HCT116 (cell line): ENCODE results near the gene C5orf63. TPM values are rescaled to one million over a fixed set of nuclear protein-coding genes. Genes with fewer than 3 reads are reported as not detected.

Experiments used
- ATAC-seq: fragments of 200-7000 bp; cut with Tn5 transposase; 2 replicates; pipeline ENCODE4 v1.9.1; 2020; ENCODE audit warnings: mild to moderate bottlenecking, moderate library complexity
- BruUV-seq: library from RNA; stranded (reverse); fragments of 400-500 nt; replicated peaks from 2 replicates; lab custom pipeline; 2021; lab: Mats Ljungman, UMichigan
- CTCF ChIA-PET: fragments of 300-600 bp; sonication (Branson Sonifier 250); formaldehyde crosslinking; loops from one replicate; lab custom pipeline; 2021; ENCODE audit warnings: antibody characterized with exemption; lab: Charles Lee
- POLR2A ChIA-PET: fragments of 300-600, 350-600 bp; sonication (Branson Sonifier 250); formaldehyde crosslinking; loops from one replicate; lab custom pipeline; 2021; ENCODE audit warnings: antibody characterized with exemption; lab: Charles Lee
- RAD21 ChIA-PET, 2 experiments: fragments of 300-600 bp; sonication (Branson Sonifier 250); formaldehyde crosslinking; loops; one replicate each; lab custom pipeline; 2023; ENCODE audit warnings: low total read pairs in 2 of 2; ENCODE audit not compliant: uncharacterized antibody in 2 of 2, unreplicated experiment in 2 of 2, low non-redundant PET in 1 of 2; lab: Charles Lee
- DNase-seq: peaks from one replicate; pipeline ENCODE4 v3.0.0-alpha.2; 2010; ENCODE audit warnings: low read depth, low spot score
- H2AFZ ChIP-seq: fragments of 200-600 bp; shearing (Covaris generic), sonication (generic); 2 replicates; pipeline ENCODE4 v1.6.1; 2017; ENCODE audit warnings: low read depth, mixed run types, mixed read lengths, antibody characterized with exemption, low read length; ENCODE audit not compliant: poor library complexity, severe bottlenecking
- H3K27ac ChIP-seq: 2 replicates; pipeline ENCODE4 v1.5.1; 2012; ENCODE audit warnings: low read depth, low read length
- H3K27me3 ChIP-seq: fragments of 200-600 bp; sonication (generic); 2 replicates; pipeline ENCODE4 v1.6.1; 2016; ENCODE audit warnings: mixed run types, low read length, mixed read lengths; ENCODE audit not compliant: insufficient read depth
- H3K36me3 ChIP-seq, 2 experiments: fragments of 200-500 bp in 1 of 2; fragments of 200-600 bp in 1 of 2; sonication (Bioruptor generic) in 1 of 2; sonication (generic) in 1 of 2; 2 replicates each; pipeline versions ENCODE4 v1.5.1 to v1.6.1; 2014 to 2016; ENCODE audit warnings: low read length in 2 of 2, inconsistent platforms in 1 of 2, mixed read lengths in 1 of 2, mixed run types in 1 of 2; ENCODE audit not compliant: insufficient read depth in 2 of 2, control insufficient read depth in 1 of 2
- H3K4me1 ChIP-seq, 2 experiments: fragments of 200-600 bp in 1 of 2; sonication (generic) in 1 of 2; 2 replicates each; pipeline versions ENCODE4 v1.5.1 to v1.6.1; 2012 to 2017; ENCODE audit warnings: low read length in 2 of 2, inconsistent platforms in 1 of 2, mild to moderate bottlenecking in 1 of 2, mixed read lengths in 1 of 2, mixed run types in 1 of 2, moderate library complexity in 1 of 2; ENCODE audit not compliant: insufficient read depth in 2 of 2, control insufficient read depth in 1 of 2
- H3K4me2 ChIP-seq: fragments of 200-600 bp; sonication (generic); 2 replicates; pipeline ENCODE4 v1.6.1; 2017; ENCODE audit warnings: mixed run types, low read length, mixed read lengths
- H3K4me3 ChIP-seq, 2 experiments: fragments of 200-600 bp in 1 of 2; sonication (generic) in 1 of 2; replicated peaks in 1 of 2; 2 replicates each; pipeline ENCODE4 v1.5.1; 2011 to 2016; ENCODE audit warnings: low read length in 2 of 2, control low read depth in 1 of 2, low read depth in 1 of 2, mild to moderate bottlenecking in 1 of 2, mixed read lengths in 1 of 2, mixed run types in 1 of 2
- H3K79me2 ChIP-seq: fragments of 200-600 bp; sonication (generic); 2 replicates; pipeline ENCODE4 v1.6.1; 2017; ENCODE audit warnings: mild to moderate bottlenecking, mixed run types, low read length, moderate library complexity, mixed read lengths; ENCODE audit not compliant: insufficient read depth
- H3K9ac ChIP-seq: fragments of 200-600 bp; sonication (generic); 2 replicates; pipeline ENCODE4 v1.6.1; 2016; ENCODE audit warnings: low read length, mixed read lengths
- H3K9me2 ChIP-seq: fragments of 200-600 bp; sonication (generic), shearing (Covaris generic); 2 replicates; pipeline ENCODE4 v1.6.1; 2017; ENCODE audit warnings: mixed run types, mild to moderate bottlenecking, moderate library complexity; ENCODE audit not compliant: insufficient read depth
- H3K9me3 ChIP-seq, 2 experiments: fragments of 200-500 bp in 1 of 2; fragments of 200-600 bp in 1 of 2; sonication (Bioruptor generic) in 1 of 2; sonication (generic) in 1 of 2; 2 replicates each; pipeline ENCODE4 v1.6.1; 2014 to 2017; ENCODE audit warnings: low read length in 2 of 2, mixed read lengths in 2 of 2, inconsistent platforms in 1 of 2, low read depth in 1 of 2, mild to moderate bottlenecking in 1 of 2, mixed run types in 1 of 2, moderate library complexity in 1 of 2; ENCODE audit not compliant: control insufficient read depth in 1 of 2, insufficient read depth in 1 of 2
- H4K20me1 ChIP-seq: fragments of 200-600 bp; sonication (generic), shearing (Covaris generic); 2 replicates; pipeline ENCODE4 v1.6.1; 2017; ENCODE audit warnings: mixed run types, mild to moderate bottlenecking, moderate library complexity; ENCODE audit not compliant: insufficient read depth
- ATF3 ChIP-seq: IDR thresholded peaks from 2 replicates; pipeline ENCODE4 v1.6.1; 2012
- CBX3 ChIP-seq: IDR thresholded peaks from 2 replicates; pipeline ENCODE4 v1.6.1; 2012; ENCODE audit warnings: low read depth
- CEBPB ChIP-seq: IDR thresholded peaks from 2 replicates; pipeline ENCODE4 v1.6.1; 2012; ENCODE audit warnings: low read depth
- CTCF ChIP-seq, 3 experiments: fragments of 200-600 bp in 1 of 3; sonication (generic) in 1 of 3; IDR thresholded peaks in 2 of 3; conservative IDR thresholded peaks in 1 of 3; 2 replicates each; pipeline ENCODE4 v1.5.1; 2012 to 2017; ENCODE audit warnings: low read depth in 2 of 3, low read length in 2 of 3, antibody characterized with exemption in 1 of 3, borderline replicate concordance in 1 of 3, control low read depth in 1 of 3, mild to moderate bottlenecking in 1 of 3, mixed read lengths in 1 of 3, mixed run types in 1 of 3, moderate library complexity in 1 of 3; ENCODE audit not compliant: insufficient read depth in 1 of 3
- EGR1 ChIP-seq: IDR thresholded peaks from 2 replicates; pipeline ENCODE4 v1.6.1; 2012; ENCODE audit warnings: low read depth
- EZH2 ChIP-seq: fragments of 200-600 bp; sonication (generic); IDR thresholded peaks from 2 replicates; pipeline ENCODE4 v1.6.1; 2017; ENCODE audit warnings: antibody characterized with exemption, mixed run types
- EZH2phosphoT487 ChIP-seq: fragments of 200-600 bp; IDR thresholded peaks from 2 replicates; pipeline ENCODE4 v1.6.1; 2018; ENCODE audit warnings: antibody characterized with exemption, borderline replicate concordance
- JUND ChIP-seq: IDR thresholded peaks from 2 replicates; pipeline ENCODE4 v1.6.1; 2012
- MAX ChIP-seq: IDR thresholded peaks from 2 replicates; pipeline ENCODE4 v1.6.1; 2012
- POLR2A ChIP-seq: IDR thresholded peaks from 2 replicates; pipeline ENCODE4 v1.7.0; 2011; ENCODE audit warnings: borderline replicate concordance; ENCODE audit not compliant: insufficient read depth, insufficient read length; ENCODE audit errors: extremely low read depth
- RAD21 ChIP-seq: IDR thresholded peaks from 2 replicates; pipeline ENCODE4 v1.6.1; 2012; ENCODE audit warnings: low read depth, mild to moderate bottlenecking
- SIN3A ChIP-seq: IDR thresholded peaks from 2 replicates; pipeline ENCODE4 v1.6.1; 2012; ENCODE audit warnings: low read depth
- SP1 ChIP-seq: IDR thresholded peaks from 2 replicates; pipeline ENCODE4 v1.6.1; 2012; ENCODE audit warnings: low read depth
- TCF7L2 ChIP-seq: IDR thresholded peaks from 2 replicates; pipeline ENCODE4 v1.7.0; 2011; ENCODE audit warnings: borderline replicate concordance, inconsistent platforms; ENCODE audit not compliant: insufficient read depth, insufficient read length; ENCODE audit errors: extremely low read depth
- YY1 ChIP-seq: IDR thresholded peaks from 2 replicates; pipeline ENCODE4 v1.6.1; 2011; ENCODE audit warnings: low read length, low read depth, moderate library complexity, mild to moderate bottlenecking; ENCODE audit not compliant: insufficient replicate concordance; ENCODE audit errors: extremely low read depth
- ZBTB33 ChIP-seq: IDR thresholded peaks from 2 replicates; pipeline ENCODE4 v1.6.1; 2011; ENCODE audit warnings: mild to moderate bottlenecking, low read length, moderate library complexity; ENCODE audit not compliant: insufficient replicate concordance; ENCODE audit errors: extremely low read depth
- ZFX ChIP-seq: fragments of 450-650 bp; IDR thresholded peaks from 2 replicates; pipeline ENCODE4 v1.6.1; 2017
- ZNF274 ChIP-seq: fragments of 200-500 bp; sonication (Bioruptor generic); IDR thresholded peaks from 2 replicates; pipeline ENCODE4 v1.6.1; 2014; ENCODE audit warnings: mild to moderate bottlenecking, low read depth, low read length, inconsistent platforms
- intact Hi-C: fragments of 100-400 bp; cut with micrococcal nuclease; formaldehyde crosslinking; loops from 2 replicates; pipeline ENCODE4 v1.10.0; 2022
- total RNA-seq: library from RNA; stranded (reverse); gene quantifications from one replicate; pipeline ENCODE4 v1.2.1, GENCODE V29; 2021; ENCODE audit not compliant: unreplicated experiment

The C5orf63 gene
- total RNA-seq, 1 experiment from 2014 or later = 4.4 TPM

- no peak overlapping the region for H3K27ac ChIP-seq
- H3K79me2 ChIP-seq = no peaks in the 10 kb centered on the region
- H2AFZ ChIP-seq = no peak overlapping the region
- H3K36me3 ChIP-seq = no peaks in the 10 kb centered on the region
- H4K20me1 ChIP-seq = no peaks in the 10 kb centered on the region
- ChIA-PET CTCF (no interaction called here), RAD21 (no interaction called here), POLR2A (no interaction called here)
- no peaks in the 10 kb centered on the region for H3K9me3 ChIP-seq
- H3K4me3 ChIP-seq = no peak overlapping the region
- no peaks in the 10 kb centered on the region for H3K9me2 ChIP-seq
- no peaks in the 10 kb centered on the region for H3K27me3 ChIP-seq
- no peak for TF ChIP-seq ZFX
- TF ChIP-seq MAX = no peak
- no peak for TF ChIP-seq EZH2
- TF ChIP-seq CTCF (IDR thresholded peaks at IDR 0.05 in 2 of 3, conservative IDR thresholded peaks at IDR 0.05 in 1 of 3; ENCODE audit: borderline replicate concordance in 1 of 3, insufficient read depth in 1 of 3, low read depth in 2 of 3, low read length in 2 of 3) = no peak
- TF ChIP-seq TCF7L2 = no peak
- TF ChIP-seq SIN3A = no peak
- TF ChIP-seq EZH2phosphoT487 = no peak
- TF ChIP-seq ZBTB33 = no peak
- TF ChIP-seq POLR2A = no peak
- TF ChIP-seq JUND = no peak
- no peak for TF ChIP-seq ATF3
- TF ChIP-seq SP1 = no peak
- TF ChIP-seq CEBPB = no peak
- no peak for TF ChIP-seq YY1
- no peak for TF ChIP-seq ZNF274
- no peak for TF ChIP-seq EGR1
- TF ChIP-seq RAD21 = no peak
- TF ChIP-seq CBX3 = no peak
- no peak for ATAC-seq
- intact Hi-C loops = no loop called here
- no peak overlapping the region for H3K4me2 ChIP-seq
- H3K9ac ChIP-seq = no peak overlapping the region
- BruUV-seq = no TSS peak
- DNase-seq = no peak
- H3K4me1 ChIP-seq = no peaks in the 10 kb centered on the region
Observed at GRCh38 chr5:127022846-127023245, 50.5 kb downstream of the C5orf63 start.
